GM21515 (cell line): ENCODE results near the gene CHIC2.
"Not testable (repeated sequence)": the region's sequence is repeated elsewhere in the genome, so short reads cannot be mapped to it uniquely, and the experiment has no call there.

Experiments used
- ATAC-seq: cut with Tn5 transposase; IDR thresholded peaks from one replicate; pipeline ENCODE4 v1.9.1; 2021; ENCODE audit not compliant: unreplicated experiment

CHIC2 gene

GRCh38 chr4:54064317-54065111, at the start of gene CHIC2:
TSS of gene CHIC2 (minus strand) at chr4:54064605. CDS start at chr4:54064300, 305 bp downstream.
- ATAC-seq, result peak; percentile 95

- ATAC-seq, result not testable (repeated sequence)
These were observed 48.8 kb upstream of the CHIC2 start for GRCh38 chr4:54113206-54113605.

- no peak for ATAC-seq
These were observed 45.6 kb upstream of the CHIC2 start for GRCh38 chr4:54110019-54110416.

- ATAC-seq, result no peak
These were observed 45.0 kb upstream of the CHIC2 start for GRCh38 chr4:54109241-54110018.

GRCh38 chr4:54107951-54108748, 43.7 kb upstream of the CHIC2 start:
- ATAC-seq, result no peak

- ATAC-seq, result no peak
These were observed 40.5 kb upstream of the CHIC2 start for GRCh38 chr4:54104907-54105306.

GRCh38 chr4:54103190-54103574, 38.8 kb upstream of the CHIC2 start:
- ATAC-seq, result no peak

- no peak for ATAC-seq
These were observed 38.2 kb upstream of the CHIC2 start for GRCh38 chr4:54102531-54103106.

- ATAC-seq, result no peak
These were observed 37.0 kb upstream of the CHIC2 start for GRCh38 chr4:54101190-54102041.

- ATAC-seq, result no peak
These were observed 36.3 kb upstream of the CHIC2 start for GRCh38 chr4:54100595-54101189.

GRCh38 chr4:54099748-54100574, 35.6 kb upstream of the CHIC2 start, which contains the start of gene GSX2:
TSS of gene GSX2 (plus strand) at chr4:54100163. CDS start at chr4:54100345, 182 bp downstream.
- no peak for ATAC-seq

- ATAC-seq, result no peak
These were observed 34.9 kb upstream of the CHIC2 start for GRCh38 chr4:54099287-54099747.

GRCh38 chr4:54098375-54098774, 34.0 kb upstream of the CHIC2 start:
- no peak for ATAC-seq

GRCh38 chr4:54097152-54097551, 32.7 kb upstream of the CHIC2 start:
- ATAC-seq, result no peak

- ATAC-seq, result no peak
These were observed 32.0 kb upstream of the CHIC2 start for GRCh38 chr4:54096295-54096962.

GRCh38 chr4:54095110-54095825, 30.9 kb upstream of the CHIC2 start:
- no peak for ATAC-seq

- no peak for ATAC-seq
These were observed 30.0 kb upstream of the CHIC2 start for GRCh38 chr4:54094451-54094850.
